Heart left ventricle (tissue), 13 donors: ENCODE results near the gene RPTOR.

ENCODE experiments used
- CTCF ChIP-seq, 12 donors: fragments of 200-600 bp; sonication (generic) in 4 of 12; IDR thresholded peaks; one replicate each; pipeline versions ENCODE4 v1.5.0 to v1.8.0; 2018 to 2022; ENCODE audit warnings: antibody characterized with exemption in 12 of 12, mild to moderate bottlenecking in 5 of 12
- POLR2A ChIP-seq, 2 donors: fragments of 450-650 bp; IDR thresholded peaks; one replicate each; pipeline ENCODE4 v1.6.1; 2017; ENCODE audit warnings: antibody characterized with exemption in 2 of 2, mild to moderate bottlenecking in 2 of 2, moderate library complexity in 2 of 2
- donor health status: ischemic (EF 13 %, LVEDD 7.1; RV severe dilation, severe dysfunction).
- donor health status: DM: no; HTN: yes; CAD: no.
- donor health status: DM: no; HTN: no; CAD: no.
- donor health status: ischemic (EF 25% LVEDD 6.9; RV normal size, moderate dysfunction).
- donor health status: ischemic (EF 25% LVEDD 5.7; RV mildly dilated, moderate dysfunction).
- donor health status: ischemic (EF 35%, LVEDD 5.7; RV mildly dilated, moderate dysfunction).
- donor health status: nonischemic (EF 11% LVEDD 7.7; RV severe dilation, severe dysfunction).
- donor health status: DM: yes; HTN: yes; CAD: no.
- donor health status: PGD.
- donor health status: ischemic (EF 29% LVEDD 5.4; RV normal size, mild dysfunction).
- donor health status: nonischemic (EF 23%, LVEDD 6.1; RV moderate dilation, normal function).

- TF ChIP-seq CTCF (IDR thresholded peaks at IDR 0.05) (no peak), POLR2A (IDR thresholded peaks at IDR 0.05) (no peak)
These were observed 198.0 kb downstream of the RPTOR start for GRCh38 chr17:80742581-80743180.
